Pancreas (tissue), 10 donors: ENCODE measurements around the gene GPS2. TPM values are rescaled to one million over a fixed set of nuclear protein-coding genes. Genes with fewer than 3 reads are reported as not detected.

ENCODE experiments used
- ATAC-seq, 4 donors: fragments of 200-7000 bp; cut with Tn5 transposase; one replicate each; pipeline versions ENCODE4 v1.8.0 to v1.9.1; 2020; ENCODE audit warnings: mild to moderate bottlenecking in 4 of 4, moderate library complexity in 4 of 4
- DNase-seq, 6 donors: peaks; one replicate each; pipeline ENCODE4 v3.0.0-alpha.2; 2020
- FAIRE-seq: peaks from 2 replicates; lab custom pipeline; 2012; peaks lifted over from hg19 to GRCh38; lab: Jason Lieb, UNC
- H3K27ac ChIP-seq, 4 donors: fragments of 200-600 bp; sonication (generic); 1 replicate in 3 of 4; 2 replicates in 1 of 4; pipeline versions ENCODE4 v1.5.0 to v1.8.0; 2020
- H3K27me3 ChIP-seq, 4 donors: fragments of 200-600 bp; one replicate each; pipeline ENCODE4 v1.8.0; 2021
- H3K36me3 ChIP-seq, 3 donors: fragments of 200-600 bp; sonication (generic) in 1 of 3; one replicate each; pipeline versions ENCODE4 v1.5.0 to v1.8.0; 2020 to 2021
- H3K4me1 ChIP-seq, 3 donors: fragments of 200-600 bp; one replicate each; pipeline ENCODE4 v1.8.0; 2021
- H3K4me3 ChIP-seq, 4 donors: fragments of 200-600 bp; sonication (generic) in 2 of 4; one replicate each; pipeline versions ENCODE4 v1.5.0 to v1.8.0; 2020 to 2021
- H3K9me3 ChIP-seq, 4 donors: fragments of 200-600 bp; one replicate each; pipeline ENCODE4 v1.8.0; 2021
- CTCF ChIP-seq, 4 donors: fragments of 200-600 bp; sonication (generic) in 3 of 4; IDR thresholded peaks; one replicate each; pipeline versions ENCODE4 v1.5.0 to v1.8.0; 2021; ENCODE audit warnings: antibody characterized with exemption in 4 of 4
- WGBS, 2 donors: extraction: QIAGEN DNeasy Blood & Tissue Kit; methylation state at CpG; one replicate each; pipeline ENCODE4 v1.1.7; 2013; 5-methylcytosine and 5-hydroxymethylcytosine counted together
- intact Hi-C, 3 donors: fragments of 100-400 bp; cut with DNase I; formaldehyde crosslinking; loops; one replicate each; pipeline versions ENCODE4 v1.11.1 to v1.14.2; 2022
- polyA plus RNA-seq, 2 donors: library from polyadenylated mRNA; stranded (reverse); fragments of 200-250 nt; gene quantifications; one replicate each; pipeline ENCODE4 v1.2.3, GENCODE V29; 2013
- total RNA-seq, 6 donors: library from RNA; stranded (reverse); fragmentation: NEBNext Ultra II Directional in 4 of 6; extraction: Animal tissue kit (Norgen Biotek cat#: 25700) in 4 of 6; gene quantifications; one replicate each; pipeline versions ENCODE4 v1.2.1 to v1.2.4, GENCODE V29; 2021 to 2023
- donor health status: healthy with polysubstance abuse.
- donor health status: DM: no; HTN: no; CAD: no; lungs with moderate emphysema.
- donor health status: DM: no; HTN: no; CAD: no.
- donor health status: control.
- donor health status: control.
- donor health status: Bipolar disorder and iron deficiency.
- donor health status: DM: yes; HTN: yes; CAD: no.
- donor health status: DM: no; HTN: no; CAD: no.
- donor health status: DM: no; HTN: no; CAD: no.
- donor health status: DM: yes; HTN: yes; CAD: no.

The GPS2 gene
- total and polyA plus RNA-seq, 8 donors, result 22.1 to 101 (median 30.6) TPM

- FAIRE-seq, result no peak
- DNase-seq, result peak in 4 of 6 donors; percentile 51 to 86 (median 66)
- ATAC-seq, result peak; percentile 26 to 51 (median 34)
- Histone ChIP-seq H3K4me1 (peaks cover 12 to 23% (median 16%) of the 10 kb centered on the region in 3 donors), H3K36me3 (peaks cover 6 to 43% (median 32%) of the 10 kb centered on the region in 3 donors), H3K27ac (peak overlapping the region; percentile 82 to 91 (median 88)), H3K9me3 (no peaks in the 10 kb centered on the region), H3K27me3 (no peaks in the 10 kb centered on the region), H3K4me3 (peak overlapping the region; percentile 71 to 93 (median 92))
- 17 to 23% methylated on average over 30 of the region's 30 CpGs for WGBS, 2 donors
- no peak for TF ChIP-seq CTCF (IDR thresholded peaks at IDR 0.05)
- intact Hi-C loops, result loop anchor here in 1 of 3 donors (10.0 kb wide), 1 partner anchor 51 kb away; the partner anchor contains the start of gene CLDN7
Observed at GRCh38 chr17:7315570-7316235, 543 bp upstream of the GPS2 start.

- 36 to 41% methylated on average over 9 of the region's 9 CpGs for WGBS, 2 donors
- FAIRE-seq (no peak), ATAC-seq (no peak), DNase-seq (peak in 2 of 6 donors; percentile 13 to 31)
- Histone ChIP-seq H3K4me1 (peaks cover 22 to 38% (median 32%) of the 10 kb centered on the region in 3 donors), H3K27me3 (no peaks in the 10 kb centered on the region), H3K36me3 (peaks cover 8 to 53% (median 35%) of the 10 kb centered on the region in 3 donors), H3K27ac (peak overlapping the region in 2 of 4 donors; percentile 86 to 89), H3K4me3 (peak overlapping the region; percentile 71 to 93 (median 92)), H3K9me3 (no peaks in the 10 kb centered on the region)
- TF ChIP-seq CTCF (IDR thresholded peaks at IDR 0.05), result no peak
- intact Hi-C loops, result loop anchor here in 1 of 3 donors (10.0 kb wide), 1 partner anchor 49 kb away; the partner anchor contains the start of gene CLDN7
Observed at GRCh38 chr17:7313890-7314718, 1.1 kb downstream of the GPS2 start.

- intact Hi-C loops, result loop anchor here in 1 of 3 donors (10.0 kb wide), 1 partner anchor 48 kb away; the partner anchor contains the start of gene CLDN7
- Histone ChIP-seq H3K36me3 (peaks cover 8 to 48% (median 35%) of the 10 kb centered on the region in 3 donors), H3K9me3 (no peaks in the 10 kb centered on the region), H3K27me3 (no peaks in the 10 kb centered on the region), H3K27ac (no peak overlapping the region), H3K4me1 (peaks cover 22 to 40% (median 32%) of the 10 kb centered on the region in 3 donors), H3K4me3 (no peak overlapping the region)
- ATAC-seq (no peak), DNase-seq (peak in 2 of 6 donors; percentile 19 to 30), FAIRE-seq (no peak)
- TF ChIP-seq CTCF (IDR thresholded peaks at IDR 0.05), result no peak
- 77 to 85% methylated on average over 7 of the region's 7 CpGs for WGBS, 2 donors
Observed at GRCh38 chr17:7313088-7313889, 1.9 kb downstream of the GPS2 start.

- FAIRE-seq (no peak), ATAC-seq (no peak), DNase-seq (peak in 2 of 6 donors; percentile 28 to 31)
- Histone ChIP-seq H3K9me3 (no peaks in the 10 kb centered on the region), H3K36me3 (peaks cover 8 to 44% (median 32%) of the 10 kb centered on the region in 3 donors), H3K4me3 (no peak overlapping the region), H3K27me3 (no peaks in the 10 kb centered on the region), H3K4me1 (peaks cover 22 to 40% (median 32%) of the 10 kb centered on the region in 3 donors), H3K27ac (no peak overlapping the region)
- WGBS, 2 donors, result 61 to 67% methylated on average over 7 of the region's 7 CpGs
- TF ChIP-seq CTCF (IDR thresholded peaks at IDR 0.05), result no peak
- intact Hi-C loops, result loop anchor here in 1 of 3 donors (10.0 kb wide), 1 partner anchor 48 kb away; the partner anchor contains the start of gene CLDN7
Observed at GRCh38 chr17:7312432-7313087, 2.6 kb downstream of the GPS2 start.
